Astrocyte of the cerebellum (primary cell): ENCODE data around the gene SIRPG.

Experiments
- DNase-seq: peaks from one replicate; pipeline ENCODE4 v3.0.0-alpha.2; 2011; ENCODE audit warnings: low read depth
- H3K4me3 ChIP-seq: 2 replicates; pipeline ENCODE4 v1.5.1; 2011; ENCODE audit warnings: mild to moderate bottlenecking, low read depth, low read length, moderate library complexity
- CTCF ChIP-seq: IDR thresholded peaks from 2 replicates; pipeline ENCODE4 v1.5.1; 2012; ENCODE audit warnings: low read length, low read depth, moderate library complexity, mild to moderate bottlenecking; ENCODE audit errors: missing control alignments
- in situ Hi-C: cut with HindIII; loops from 2 replicates; pipeline ENCODE4 v1.10.0; 2017; ENCODE audit warnings: low sequenced_read_pairs

SIRPG gene

DNA sequence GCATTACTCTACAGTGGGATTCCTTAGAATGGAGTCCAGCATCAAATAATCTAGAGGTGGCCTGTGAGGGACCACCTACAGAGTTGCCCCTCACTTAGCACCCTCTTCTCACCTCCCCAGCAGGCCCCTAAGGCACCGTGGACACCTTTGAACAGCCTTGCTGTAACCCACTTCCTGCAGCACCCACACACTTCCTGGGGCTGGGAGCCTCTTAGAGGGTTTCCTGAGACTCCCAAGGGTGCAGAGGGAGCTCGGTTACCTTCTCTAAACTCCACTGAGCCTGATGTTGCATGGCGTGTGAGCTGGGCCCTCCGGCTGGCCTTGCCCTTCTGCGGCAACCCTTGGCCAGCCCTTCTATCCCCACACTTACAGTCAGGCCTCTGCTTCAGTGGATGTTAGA lies 7.3 kb upstream of the SIRPG start:
- in situ Hi-C loops = no loop called here
- no peak for DNase-seq
- no peak for TF ChIP-seq CTCF
- no peak overlapping the region for H3K4me3 ChIP-seq

- H3K4me3 ChIP-seq = no peak overlapping the region
- TF ChIP-seq CTCF = no peak
- in situ Hi-C loops = no loop called here
- no peak for DNase-seq
Observed at GRCh38 chr20:1663917-1664316, 6.3 kb upstream of the SIRPG start.

- TF ChIP-seq CTCF = no peak
- DNase-seq = no peak
- in situ Hi-C loops = no loop called here
- no peak overlapping the region for H3K4me3 ChIP-seq
Observed at GRCh38 chr20:1661542-1662299, 4.1 kb upstream of the SIRPG start.

DNA sequence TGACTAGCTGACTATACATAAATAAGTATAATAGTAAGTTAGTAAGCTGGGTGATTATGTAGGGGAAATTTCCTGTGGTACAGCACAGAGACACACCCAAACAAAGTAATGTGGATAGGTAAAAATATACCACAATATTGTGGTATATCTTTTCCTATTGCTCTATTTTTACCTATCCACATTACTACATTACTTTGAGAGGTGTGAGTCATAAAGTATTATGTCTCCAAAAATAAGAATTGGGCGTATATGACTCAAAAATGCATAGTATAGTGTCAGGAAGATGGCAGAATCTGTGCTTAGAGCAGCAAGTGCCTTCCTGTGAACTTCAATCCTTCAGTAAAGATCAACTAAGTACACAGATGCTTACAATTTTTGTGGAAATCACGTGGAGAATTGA lies 2.7 kb upstream of the SIRPG start:
- DNase-seq = no peak
- no peak overlapping the region for H3K4me3 ChIP-seq
- in situ Hi-C loops = no loop called here
- TF ChIP-seq CTCF = no peak

DNA sequence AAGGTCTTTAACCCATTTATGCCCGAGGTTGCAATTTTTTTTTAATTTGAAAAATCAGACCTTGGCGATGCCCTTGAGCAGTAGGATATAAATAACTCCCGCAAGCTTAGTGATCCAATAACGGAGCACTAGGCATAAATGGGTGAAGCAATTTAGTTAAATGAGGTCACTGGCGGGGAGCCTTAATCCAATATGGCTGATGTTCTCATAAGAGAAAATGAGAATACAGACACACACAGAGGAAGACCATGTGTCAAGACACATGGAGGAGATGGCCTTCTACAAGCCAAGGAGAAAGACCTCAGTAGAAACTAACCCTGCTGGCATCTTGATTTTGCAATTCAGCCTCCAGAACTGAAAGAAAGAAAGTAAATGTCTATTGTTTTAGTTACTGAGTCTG lies 735 bp downstream of the SIRPG start:
- H3K4me3 ChIP-seq = no peak overlapping the region
- DNase-seq = no peak
- TF ChIP-seq CTCF = no peak
- in situ Hi-C loops = no loop called here

DNA sequence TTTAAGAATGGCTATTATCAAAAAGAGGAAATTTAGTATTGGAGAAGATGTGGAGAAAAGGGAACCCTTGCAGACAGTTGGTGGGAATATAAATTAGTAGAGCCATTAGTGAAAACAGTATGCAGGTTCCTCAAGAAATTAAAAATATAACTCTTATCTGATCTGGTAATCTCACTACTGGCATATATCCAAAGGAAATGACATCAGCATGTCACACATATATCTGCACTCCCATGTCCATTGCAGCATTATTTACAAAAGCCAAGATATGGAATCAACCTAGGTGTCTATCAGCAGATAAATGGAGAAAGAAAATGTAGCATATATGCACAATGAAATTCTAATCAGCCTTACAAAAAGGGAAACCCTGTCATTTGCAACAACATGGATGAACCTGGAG lies 2.6 kb downstream of the SIRPG start:
- in situ Hi-C loops = no loop called here
- H3K4me3 ChIP-seq = no peak overlapping the region
- no peak for DNase-seq
- no peak for TF ChIP-seq CTCF
